ENCODE measurements around the gene DUSP19.

- TF ChIP-seq CTCF (IDR thresholded peaks at IDR 0.05): no peak
- no peak for TF ChIP-seq POLR2A (IDR thresholded peaks at IDR 0.05)
- no peak for TF ChIP-seq POLR2AphosphoS5 (IDR thresholded peaks at IDR 0.05; ENCODE audit: insufficient read depth in 1 of 2, low read depth in 1 of 2)
Observed at GRCh38 chr2:183035298-183035953, 43.1 kb upstream of the DUSP19 start.
